Neural progenitor cell (in vitro differentiated cells): ENCODE data around the gene CFAP58. TPM values are rescaled to one million over a fixed set of nuclear protein-coding genes. Genes with fewer than 3 reads are reported as not detected.

Experiments used
- DNase-seq: peaks from one replicate; pipeline ENCODE4 v3.0.0-alpha.2; 2016; ENCODE audit warnings: low spot score
- H2AFZ ChIP-seq: fragments of 200-600 bp; sonication (generic); replicated peaks from 2 replicates; pipeline ENCODE4 v1.6.1; 2016; ENCODE audit warnings: antibody characterized with exemption
- H3F3A ChIP-seq: fragments of 200-600 bp; sonication (generic); 2 replicates; pipeline ENCODE4 v1.6.1; 2016; ENCODE audit warnings: antibody characterized with exemption, low read depth
- H3K27ac ChIP-seq: fragments of 200-600 bp; sonication (generic); 2 replicates; pipeline ENCODE4 v1.5.1; 2016; ENCODE audit warnings: mild to moderate bottlenecking
- H3K27me3 ChIP-seq: fragments of 200-600 bp; sonication (generic); 2 replicates; pipeline ENCODE4 v1.6.1; 2016; ENCODE audit warnings: mild to moderate bottlenecking, moderate library complexity
- H3K36me3 ChIP-seq: fragments of 200-600 bp; sonication (generic); 2 replicates; pipeline ENCODE4 v1.5.1; 2016
- H3K4me1 ChIP-seq: fragments of 200-600 bp; sonication (generic); 2 replicates; pipeline ENCODE4 v1.6.1; 2016; ENCODE audit warnings: mixed run types
- H3K4me2 ChIP-seq: fragments of 200-600 bp; sonication (generic); 2 replicates; pipeline ENCODE4 v1.6.1; 2016
- H3K4me3 ChIP-seq: fragments of 200-600 bp; sonication (generic); 2 replicates; pipeline ENCODE4 v1.5.1; 2016
- H3K79me2 ChIP-seq: fragments of 200-600 bp; sonication (generic); 2 replicates; pipeline ENCODE4 v1.6.1; 2016; ENCODE audit warnings: low read depth
- H3K9ac ChIP-seq: fragments of 200-600 bp; sonication (generic); 2 replicates; pipeline ENCODE4 v1.6.1; 2016
- H3K9me3 ChIP-seq: fragments of 200-600 bp; sonication (generic); 2 replicates; pipeline ENCODE4 v1.5.1; 2016; ENCODE audit warnings: low read depth
- H4K20me1 ChIP-seq: fragments of 200-600 bp; sonication (generic); 2 replicates; pipeline ENCODE4 v1.6.1; 2016; ENCODE audit warnings: low read depth
- H3K27ac Mint-ChIP-seq: 3 replicates; pipeline ENCODE4 v1.8.0; 2021; ENCODE audit warnings: mixed read lengths
- H3K27me3 Mint-ChIP-seq: 2 replicates; pipeline ENCODE4 v1.8.0; 2022; ENCODE audit warnings: low read depth, mild to moderate bottlenecking, inconsistent platforms, moderate library complexity, mixed read lengths; ENCODE audit not compliant: insufficient read depth
- H3K36me3 Mint-ChIP-seq: 3 replicates; pipeline ENCODE4 v1.8.0; 2021; ENCODE audit warnings: mixed read lengths
- H3K4me1 Mint-ChIP-seq: 3 replicates; pipeline ENCODE4 v1.8.0; 2021; ENCODE audit warnings: mixed read lengths
- H3K4me3 Mint-ChIP-seq: 3 replicates; pipeline ENCODE4 v1.8.0; 2021; ENCODE audit warnings: mild to moderate bottlenecking, moderate library complexity, mixed read lengths
- H3K9me3 Mint-ChIP-seq: 3 replicates; pipeline ENCODE4 v1.8.0; 2020; ENCODE audit warnings: mixed read lengths
- CTCF ChIP-seq: fragments of 200-600 bp; sonication (generic); IDR thresholded peaks from 2 replicates; pipeline ENCODE4 v1.5.1; 2017; ENCODE audit warnings: antibody characterized with exemption, mild to moderate bottlenecking
- EZH2 ChIP-seq: fragments of 200-600 bp; sonication (generic); IDR thresholded peaks from 2 replicates; pipeline ENCODE4 v1.6.1; 2017; ENCODE audit warnings: antibody characterized with exemption, mild to moderate bottlenecking, moderate library complexity
- EZH2phosphoT487 ChIP-seq: fragments of 200-600 bp; sonication (generic); IDR thresholded peaks from 2 replicates; pipeline ENCODE4 v1.6.1; 2017; ENCODE audit warnings: antibody characterized with exemption
- total RNA-seq: library from RNA; depleted of rRNA; stranded (reverse); fragments of >200 nt; gene quantifications from 2 replicates; pipeline ENCODE4 v1.2.3, GENCODE V29; 2015; ENCODE audit warnings: low replicate concordance

The CFAP58 gene
- total RNA-seq, 1 donor from 2014 or later, result 1.7 TPM

GRCh38 chr10:104337985-104338735, 15.5 kb upstream of the CFAP58 start, which contains the start of gene ITPRIP:
Gene ITPRIP (minus strand): TSS chr10:104338465. CDS start chr10:104316051, 22,414 bp downstream.
- H3K27me3 Mint-ChIP-seq, result peaks cover 8% of the 10 kb centered on the region
- H3K27me3 ChIP-seq, result peaks cover 27% of the 10 kb centered on the region
- peak; percentile 86 for DNase-seq
- H3K36me3 ChIP-seq, result no peaks in the 10 kb centered on the region
- peak within 1 kb of the TSS; percentile 100 for H3K27ac Mint-ChIP-seq
- H3K79me2 ChIP-seq, result peaks cover 44% of the 10 kb centered on the region
- no peaks in the 10 kb centered on the region for H3K9me3 ChIP-seq
- H3K36me3 Mint-ChIP-seq, result peaks cover 2% of the 10 kb centered on the region
- H3K27ac ChIP-seq, result peak within 1 kb of the TSS; percentile 75
- peaks cover 18% of the 10 kb centered on the region for H3K4me1 ChIP-seq
- peak within 1 kb of the TSS; percentile 93 for H2AFZ ChIP-seq
- TF ChIP-seq EZH2phosphoT487, result no peak
- TF ChIP-seq EZH2, result peak; percentile 19
- TF ChIP-seq CTCF, result peak; percentile 37
- peak within 1 kb of the TSS; percentile 81 for H3K4me3 ChIP-seq
- H3K4me1 Mint-ChIP-seq, result peaks cover 46% of the 10 kb centered on the region
- H3K4me3 Mint-ChIP-seq, result peak within 1 kb of the TSS; percentile 95
- H3F3A ChIP-seq, result peaks cover 22% of the 10 kb centered on the region
- H3K9ac ChIP-seq, result peak within 1 kb of the TSS; percentile 65
- peak within 1 kb of the TSS; percentile 99 for H3K4me2 ChIP-seq
- peaks cover 35% of the 10 kb centered on the region for H4K20me1 ChIP-seq
- H3K9me3 Mint-ChIP-seq, result no peaks in the 10 kb centered on the region

- Histone ChIP-seq H3K4me2 (peak overlapping the region; percentile 99), H3K36me3 (no peaks in the 10 kb centered on the region), H4K20me1 (peaks cover 21% of the 10 kb centered on the region), H3F3A (peaks cover 22% of the 10 kb centered on the region), H3K4me3 (no peak overlapping the region), H3K4me1 (peaks cover 9% of the 10 kb centered on the region), H3K9me3 (no peaks in the 10 kb centered on the region), H3K27ac (no peak overlapping the region), H3K27me3 (peaks cover 27% of the 10 kb centered on the region), H3K79me2 (peaks cover 31% of the 10 kb centered on the region), H3K9ac (no peak overlapping the region), H2AFZ (no peak overlapping the region)
- Mint-ChIP-seq H3K27ac (peak overlapping the region; percentile 63), H3K9me3 (no peaks in the 10 kb centered on the region), H3K36me3 (no peaks in the 10 kb centered on the region), H3K4me1 (peaks cover 39% of the 10 kb centered on the region), H3K4me3 (peak overlapping the region; percentile 95), H3K27me3 (peaks cover 7% of the 10 kb centered on the region)
- no peak for TF ChIP-seq EZH2
- no peak for TF ChIP-seq CTCF
- no peak for TF ChIP-seq EZH2phosphoT487
- DNase-seq, result no peak
Observed at GRCh38 chr10:104339469-104340110, 14.0 kb upstream of the CFAP58 start.

GRCh38 chr10:104340111-104340526, 13.5 kb upstream of the CFAP58 start:
- no peaks in the 10 kb centered on the region for H3K9me3 ChIP-seq
- H3K27me3 ChIP-seq, result peaks cover 27% of the 10 kb centered on the region
- no peak overlapping the region for H2AFZ ChIP-seq
- peaks cover 33% of the 10 kb centered on the region for H3K4me1 Mint-ChIP-seq
- peaks cover 22% of the 10 kb centered on the region for H3F3A ChIP-seq
- no peaks in the 10 kb centered on the region for H3K9me3 Mint-ChIP-seq
- peaks cover 26% of the 10 kb centered on the region for H3K79me2 ChIP-seq
- H3K27ac ChIP-seq, result no peak overlapping the region
- no peaks in the 10 kb centered on the region for H3K36me3 Mint-ChIP-seq
- H3K4me1 ChIP-seq, result peaks cover 9% of the 10 kb centered on the region
- no peak for DNase-seq
- H3K4me2 ChIP-seq, result no peak overlapping the region
- TF ChIP-seq EZH2, result no peak
- TF ChIP-seq CTCF, result no peak
- TF ChIP-seq EZH2phosphoT487, result no peak
- no peak overlapping the region for H3K4me3 ChIP-seq
- H3K4me3 Mint-ChIP-seq, result peak overlapping the region; percentile 61
- peaks cover 7% of the 10 kb centered on the region for H3K27me3 Mint-ChIP-seq
- peaks cover 15% of the 10 kb centered on the region for H4K20me1 ChIP-seq
- no peak overlapping the region for H3K9ac ChIP-seq
- H3K27ac Mint-ChIP-seq, result no peak overlapping the region
- no peaks in the 10 kb centered on the region for H3K36me3 ChIP-seq
